HL-60/S4 (cell line): Measurements from ENCODE around the gene ANO8.

Source experiments
- in situ Hi-C: fragments of 300-500 bp; cut with MboI; formaldehyde crosslinking; loops from 2 replicates; pipeline ENCODE4 v1.14.3; 2022; ENCODE audit warnings: low sequenced_read_pairs

ANO8 gene

GRCh38 chr19:17348700-17349099 lies 14.0 kb upstream of the ANO8 start:
- in situ Hi-C loops, result loop anchor here (5.0 kb wide), 1 partner anchor 39 kb away; no protein-coding TSS in a partner anchor

- in situ Hi-C loops, result loop anchor here (5.0 kb wide), 1 partner anchor 39 kb away; no protein-coding TSS in a partner anchor
Observed at GRCh38 chr19:17347877-17348276, 13.2 kb upstream of the ANO8 start.

GRCh38 chr19:17347361-17347760 lies 12.7 kb upstream of the ANO8 start:
- in situ Hi-C loops, result loop anchor here (5.0 kb wide), 1 partner anchor 40 kb away; no protein-coding TSS in a partner anchor

- in situ Hi-C loops, result loop anchor here (5.0 kb wide), 1 partner anchor 41 kb away; no protein-coding TSS in a partner anchor
Observed at GRCh38 chr19:17346109-17346671, 11.5 kb upstream of the ANO8 start.

DNA sequence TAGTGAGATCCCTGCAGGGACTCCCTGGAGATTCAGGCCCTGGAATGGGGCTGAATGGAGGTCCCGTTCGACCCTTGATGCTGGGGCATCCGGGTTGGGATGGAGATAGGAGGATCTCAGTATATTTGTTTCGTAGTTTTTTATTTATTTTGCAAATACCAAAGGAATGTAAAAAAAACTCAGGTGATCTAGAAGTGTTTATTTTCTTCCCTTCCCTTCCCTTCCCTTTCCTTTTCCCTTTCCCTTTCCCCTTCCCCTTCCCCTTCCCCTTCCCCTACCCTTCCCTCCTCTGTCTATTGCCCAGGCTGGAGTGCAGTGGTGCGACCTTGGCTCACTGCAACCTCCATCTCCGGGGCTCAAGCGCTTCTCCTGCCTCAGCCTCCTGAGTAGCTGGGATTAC lies 7.2 kb upstream of the ANO8 start:
- in situ Hi-C loops, result no loop called here

GRCh38 chr19:17341386-17341785 lies 6.7 kb upstream of the ANO8 start:
- in situ Hi-C loops, result no loop called here

- in situ Hi-C loops, result no loop called here
Observed at GRCh38 chr19:17340871-17341357, 6.3 kb upstream of the ANO8 start.

DNA sequence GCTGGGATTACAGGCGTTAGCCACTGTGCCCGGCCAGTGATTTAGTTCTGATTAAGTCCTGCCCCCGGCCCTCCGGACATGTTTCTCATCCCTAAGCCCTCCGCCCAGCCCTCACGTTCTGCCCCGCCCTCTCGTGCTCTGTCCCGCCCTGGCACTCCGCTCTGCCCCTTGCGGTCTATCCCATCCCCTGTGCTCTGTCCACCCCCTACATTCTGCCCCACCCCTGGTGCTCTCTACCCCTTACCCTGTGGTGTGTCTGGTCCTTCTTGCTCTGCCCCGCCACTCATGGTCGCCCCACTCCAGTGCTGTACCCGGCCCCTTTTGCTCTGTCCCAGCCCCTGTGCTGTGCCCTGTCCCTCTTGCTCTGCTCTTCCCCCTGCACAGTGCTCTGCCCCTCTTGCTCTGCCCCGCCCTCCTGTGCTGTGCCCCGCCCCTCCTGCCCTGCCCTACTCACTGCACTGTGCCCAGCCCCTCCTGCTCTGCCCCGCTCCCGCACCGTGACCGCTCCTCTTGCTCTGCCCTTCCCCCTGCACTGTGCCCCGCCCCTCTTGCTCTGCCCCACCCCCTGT lies 5.7 kb upstream of the ANO8 start:
- in situ Hi-C loops, result no loop called here

- in situ Hi-C loops, result no loop called here
Observed at GRCh38 chr19:17339088-17339741, 4.6 kb upstream of the ANO8 start.

- in situ Hi-C loops, result no loop called here
Observed at GRCh38 chr19:17338433-17339078, 3.9 kb upstream of the ANO8 start.

DNA sequence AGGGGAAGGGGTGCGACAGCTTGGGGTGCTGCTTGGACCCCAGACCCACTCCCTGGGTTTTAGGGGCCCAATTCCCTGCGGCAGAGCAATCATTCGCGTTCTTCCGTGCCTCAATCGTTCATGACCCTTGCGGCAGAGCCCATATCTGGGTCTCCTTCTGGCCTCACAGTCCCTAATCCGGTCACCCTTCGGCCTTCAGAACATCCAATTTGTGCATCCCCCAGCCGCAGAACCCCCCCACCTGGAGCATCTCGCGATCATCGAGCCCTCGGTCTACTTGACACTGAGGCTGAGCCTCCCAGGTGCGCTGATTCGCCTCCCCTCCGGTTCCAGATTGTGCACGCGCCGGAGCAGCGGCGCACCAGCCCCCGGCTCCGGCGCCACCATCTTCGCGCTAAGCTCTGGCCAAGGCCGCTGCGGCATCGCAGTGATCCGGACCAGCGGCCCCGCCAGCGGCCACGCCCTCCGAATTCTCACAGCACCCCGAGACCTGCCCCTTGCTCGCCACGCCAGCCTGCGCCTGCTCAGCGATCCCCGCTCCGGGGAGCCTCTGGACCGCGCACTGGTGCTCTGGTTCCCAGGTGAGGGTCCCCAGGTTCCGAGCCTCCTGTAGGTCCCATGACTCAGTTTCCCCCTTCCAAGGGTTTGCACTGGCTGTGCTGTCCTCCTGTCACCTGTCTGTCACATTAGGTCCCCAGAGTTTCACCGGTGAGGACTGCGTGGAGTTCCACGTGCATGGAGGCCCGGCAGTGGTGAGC lies 3.2 kb upstream of the ANO8 start:
- in situ Hi-C loops, result no loop called here

GRCh38 chr19:17336872-17337674 lies 2.4 kb upstream of the ANO8 start, which contains the start of gene GTPBP3:
TSS of gene GTPBP3 (plus strand) at chr19:17337553. CDS start at chr19:17337612, 59 bp downstream.
- in situ Hi-C loops, result no loop called here

DNA sequence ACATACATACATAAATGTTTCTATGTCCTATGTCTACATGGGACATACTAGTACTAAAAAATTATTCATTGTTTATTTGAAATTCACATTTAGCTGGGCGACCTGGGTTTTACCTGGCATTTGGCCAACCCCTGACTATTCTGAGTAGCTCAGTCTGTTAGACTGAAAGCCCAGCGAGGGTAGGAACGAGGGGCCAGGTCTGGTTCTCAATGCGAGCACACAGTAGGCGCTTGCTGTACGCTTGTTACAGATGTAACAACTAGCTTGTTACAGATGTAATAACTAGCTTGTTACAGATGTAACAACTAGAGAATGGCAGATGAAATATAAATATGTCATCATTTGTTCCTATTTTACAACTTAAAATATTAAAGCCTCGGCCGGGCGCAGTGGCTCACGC lies 920 bp upstream of the ANO8 start:
- in situ Hi-C loops, result no loop called here

GRCh38 chr19:17333611-17334413 lies 843 bp downstream of the ANO8 start:
- in situ Hi-C loops, result no loop called here

DNA sequence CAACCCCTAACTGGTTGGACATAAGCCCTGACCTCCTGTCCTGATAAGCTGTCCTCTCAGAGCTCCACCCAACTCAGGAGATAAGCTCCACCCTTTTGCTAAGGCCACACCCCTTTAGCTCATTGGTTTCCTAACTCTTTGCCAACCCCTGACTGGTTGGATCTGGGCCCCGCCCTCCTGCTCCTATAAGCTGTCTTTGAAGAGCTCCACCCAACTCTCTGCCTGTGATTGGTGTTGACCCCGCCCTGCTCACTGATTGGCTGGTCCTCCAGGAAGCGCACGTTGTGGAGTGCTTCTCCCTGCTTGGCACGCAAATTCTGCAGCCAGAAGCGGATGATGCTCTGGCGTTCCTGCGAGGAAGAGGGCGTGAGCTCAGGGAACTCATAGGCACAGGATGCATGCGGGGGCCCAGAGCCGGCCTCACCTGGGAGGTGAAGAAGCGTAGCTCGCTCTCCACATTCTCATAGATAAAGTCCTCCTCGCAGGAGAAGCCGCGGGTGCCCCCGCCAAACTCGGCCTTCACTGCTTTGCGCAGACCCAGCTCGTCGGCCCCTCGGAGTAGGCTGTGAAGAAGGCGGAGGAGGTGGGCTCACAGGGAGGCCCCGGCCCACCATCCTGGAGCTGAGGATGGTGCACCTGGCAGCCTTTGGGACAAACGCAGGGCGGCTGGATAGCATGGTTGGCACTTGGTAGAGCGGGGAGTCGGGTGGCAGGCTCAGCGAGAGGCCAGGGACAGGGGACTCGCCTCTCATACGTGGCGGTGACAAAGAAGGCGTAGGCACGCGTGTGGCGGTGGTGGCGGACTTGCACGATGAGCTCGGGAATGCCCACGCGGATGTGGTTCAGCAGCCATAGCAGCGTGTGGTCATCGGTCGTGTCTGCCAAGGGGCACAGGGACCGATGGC lies 1.7 kb downstream of the ANO8 start:
- in situ Hi-C loops, result no loop called here

- in situ Hi-C loops, result no loop called here
Observed at GRCh38 chr19:17332360-17332676, 2.3 kb downstream of the ANO8 start.

DNA sequence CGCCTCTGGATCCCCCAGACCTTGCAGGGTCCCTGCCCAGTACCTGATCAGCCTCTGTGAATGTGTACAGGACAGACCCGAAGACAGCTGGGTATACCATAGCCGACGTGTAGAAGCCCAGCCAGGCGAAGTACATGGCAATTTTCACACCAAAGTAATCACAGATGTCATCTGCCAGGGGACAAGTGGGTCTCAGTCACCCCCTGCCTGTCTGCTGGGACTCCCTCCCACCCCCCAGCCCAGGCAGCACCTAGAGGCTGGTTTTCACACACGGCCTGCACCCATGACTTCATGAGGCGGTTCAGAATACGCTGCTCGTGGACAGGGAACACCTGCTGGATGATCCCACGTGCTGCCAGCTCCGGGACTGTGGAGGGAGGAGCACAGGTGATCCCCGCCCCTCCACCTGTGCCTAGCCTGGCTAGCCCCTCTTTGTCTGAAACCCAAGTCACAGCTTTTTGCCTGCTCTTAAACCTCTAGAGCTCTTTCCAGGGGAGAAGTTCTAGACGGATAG lies 3.6 kb downstream of the ANO8 start:
- in situ Hi-C loops, result no loop called here
